ACHN (cell line): Measurements from ENCODE around the gene STAT5B.
"Not testable (repeated sequence)": the region's sequence is repeated elsewhere in the genome, so short reads cannot be mapped to it uniquely, and the experiment has no call there.

ENCODE experiments used
- DNase-seq: peaks from one replicate; pipeline ENCODE4 v3.0.0-alpha.2; 2015
- in situ Hi-C: cut with HindIII; loops from 2 replicates; pipeline ENCODE4 v1.10.0; 2017; ENCODE audit warnings: low sequenced_read_pairs, low pct_ligation_motif_present, low pct_unique_long_range_greater_than_20kb

STAT5B gene

GRCh38 chr17:42219280-42219679, 56.9 kb downstream of the STAT5B start:
- in situ Hi-C loops, DNase-seq: not testable (repeated sequence)

- in situ Hi-C loops: no loop called here
- no peak for DNase-seq
These were observed 62.0 kb downstream of the STAT5B start for GRCh38 chr17:42214156-42214555.

GRCh38 chr17:42212382-42212781, 63.8 kb downstream of the STAT5B start:
- in situ Hi-C loops: no loop called here
- DNase-seq: no peak

- DNase-seq, in situ Hi-C loops: not testable (repeated sequence)
These were observed 64.3 kb downstream of the STAT5B start for GRCh38 chr17:42211921-42212341.

- no peak for DNase-seq
- in situ Hi-C loops: no loop called here
These were observed 66.1 kb downstream of the STAT5B start for GRCh38 chr17:42210046-42210445.

- DNase-seq, in situ Hi-C loops: not testable (repeated sequence)
These were observed 70.0 kb downstream of the STAT5B start for GRCh38 chr17:42206153-42206612.

- in situ Hi-C loops: no loop called here
These were observed 72.8 kb downstream of the STAT5B start for GRCh38 chr17:42203354-42203753.

GRCh38 chr17:42202696-42203095, 73.5 kb downstream of the STAT5B start:
- in situ Hi-C loops: no loop called here
- DNase-seq: no peak

More at GRCh38 chr17:42203354-42203753, 72.8 kb downstream of the STAT5B start:
- DNase-seq: peak; percentile 28

- DNase-seq: no peak
- in situ Hi-C loops: no loop called here
These were observed 74.0 kb downstream of the STAT5B start for GRCh38 chr17:42202159-42202558.

- in situ Hi-C loops: no loop called here
- no peak for DNase-seq
These were observed 74.8 kb downstream of the STAT5B start for GRCh38 chr17:42201458-42201772.

- in situ Hi-C loops: no loop called here
- no peak for DNase-seq
These were observed 75.3 kb downstream of the STAT5B start for GRCh38 chr17:42200706-42201457.

GRCh38 chr17:42199416-42200011, 76.7 kb downstream of the STAT5B start:
- no peak for DNase-seq
- in situ Hi-C loops: no loop called here

GRCh38 chr17:42198897-42199296, 77.3 kb downstream of the STAT5B start:
- DNase-seq: no peak
- in situ Hi-C loops: no loop called here

GRCh38 chr17:42197564-42198156, 78.5 kb downstream of the STAT5B start:
- in situ Hi-C loops: no loop called here
- no peak for DNase-seq

- DNase-seq: peak; percentile 85
- in situ Hi-C loops: no loop called here
These were observed 82.0 kb downstream of the STAT5B start, which contains the start of gene GHDC for GRCh38 chr17:42193969-42194899. GHDC (minus strand) TSS chr17:42194494; CDS start chr17:42193581, 913 bp downstream.

GRCh38 chr17:42193216-42193968, 82.8 kb downstream of the STAT5B start:
- in situ Hi-C loops: no loop called here
- no peak for DNase-seq

- DNase-seq: no peak
- in situ Hi-C loops: no loop called here
These were observed 83.7 kb downstream of the STAT5B start for GRCh38 chr17:42192189-42193126.
